ENCODE data around the gene SLC47A2.

SLC47A2 gene

GRCh38 chr17:19630035-19630434, 86.3 kb downstream of the SLC47A2 start:
- no peak for TF ChIP-seq CTCF (IDR thresholded peaks at IDR 0.05; ENCODE audit: insufficient read depth, low read depth, low read length, missing control alignments)
- no peak overlapping the region for H3K4me3 ChIP-seq (ENCODE audit: low read depth, low read length)
- DNase-seq (ENCODE audit: low read depth), result no peak

GRCh38 chr17:19629449-19629848, 86.9 kb downstream of the SLC47A2 start:
- DNase-seq (ENCODE audit: low read depth), result no peak
- no peak for TF ChIP-seq CTCF (IDR thresholded peaks at IDR 0.05; ENCODE audit: insufficient read depth, low read depth, low read length, missing control alignments)
- no peak overlapping the region for H3K4me3 ChIP-seq (ENCODE audit: low read depth, low read length)
